HG02885 (cell line): ENCODE data around the gene IL22RA1.

ENCODE experiments used
- ATAC-seq: cut with Tn5 transposase; IDR thresholded peaks from one replicate; pipeline ENCODE4 v1.9.1; 2021; ENCODE audit warnings: mild to moderate bottlenecking; ENCODE audit not compliant: unreplicated experiment, poor library complexity

Gene IL22RA1

GRCh38 chr1:24084050-24084449, 58.9 kb downstream of the IL22RA1 start:
- no peak for ATAC-seq

GRCh38 chr1:24082372-24082771, 60.6 kb downstream of the IL22RA1 start:
- ATAC-seq: no peak

GRCh38 chr1:24081190-24081589, 61.8 kb downstream of the IL22RA1 start:
- no peak for ATAC-seq

- no peak for ATAC-seq
Observed at GRCh38 chr1:24080131-24080530, 62.8 kb downstream of the IL22RA1 start.

GRCh38 chr1:24077278-24077978, 65.5 kb downstream of the IL22RA1 start:
- ATAC-seq: no peak

- ATAC-seq: no peak
Observed at GRCh38 chr1:24075946-24076345, 67.0 kb downstream of the IL22RA1 start.

GRCh38 chr1:24075590-24075854, 67.4 kb downstream of the IL22RA1 start:
- no peak for ATAC-seq

GRCh38 chr1:24074817-24075589, 67.9 kb downstream of the IL22RA1 start:
- no peak for ATAC-seq

GRCh38 chr1:24074196-24074595, 68.7 kb downstream of the IL22RA1 start:
- ATAC-seq: no peak

GRCh38 chr1:24071941-24072340, 71.0 kb downstream of the IL22RA1 start:
- ATAC-seq: no peak

GRCh38 chr1:24070821-24071393, 72.0 kb downstream of the IL22RA1 start:
- no peak for ATAC-seq

GRCh38 chr1:24069817-24070216, 73.1 kb downstream of the IL22RA1 start:
- no peak for ATAC-seq
